CD4-positive, alpha-beta T cell (primary cell): ENCODE measurements around the gene TTLL13. TPM values are rescaled to one million over a fixed set of nuclear protein-coding genes. Genes with fewer than 3 reads are reported as not detected.

Experiments
- ATAC-seq: fragments of 200-7000 bp; cut with Tn5 transposase; one replicate; pipeline ENCODE4 v1.10.0; 2022; ENCODE audit warnings: mild to moderate bottlenecking; ENCODE audit not compliant: poor library complexity
- CTCF ChIA-PET: fragments of 350-600 bp; sonication (Branson Sonifier 250); formaldehyde crosslinking; loops from one replicate; lab custom pipeline; 2021; ENCODE audit warnings: antibody characterized with exemption, inconsistent platforms; lab: Charles Lee
- POLR2A ChIA-PET: fragments of 350-600 bp; sonication (Branson Sonifier 250); formaldehyde crosslinking; loops from one replicate; lab custom pipeline; 2021; ENCODE audit warnings: antibody characterized with exemption, inconsistent platforms; lab: Charles Lee
- DNase-seq, 14 experiments: peaks; one replicate each; pipeline ENCODE4 v3.0.0-alpha.2; 2013 to 2020; ENCODE audit warnings: mixed read lengths in 2 of 14
- H3K27ac ChIP-seq, 2 donors: one replicate each; pipeline versions ENCODE4 v1.5.1 to v1.7.0; 2013; ENCODE audit warnings: low read length in 2 of 2, low read depth in 1 of 2, mild to moderate bottlenecking in 1 of 2
- H3K27me3 ChIP-seq, 2 experiments: 1 replicate in 1 of 2; 2 replicates in 1 of 2; pipeline versions ENCODE4 v1.6.1 to v1.7.0; 2013; ENCODE audit warnings: low read length in 2 of 2, control low read depth in 1 of 2, mild to moderate bottlenecking in 1 of 2, moderate library complexity in 1 of 2; ENCODE audit not compliant: insufficient read depth in 2 of 2, control insufficient read depth in 1 of 2
- H3K36me3 ChIP-seq: one replicate; pipeline ENCODE4 v1.6.1; 2013; ENCODE audit warnings: low read length, control low read depth; ENCODE audit not compliant: insufficient read depth
- H3K4me1 ChIP-seq: one replicate; pipeline ENCODE4 v1.6.1; 2013; ENCODE audit warnings: low read length, control low read depth; ENCODE audit not compliant: insufficient read depth
- H3K4me3 ChIP-seq: one replicate; pipeline ENCODE4 v1.5.1; 2013; ENCODE audit warnings: mild to moderate bottlenecking, low read length, moderate library complexity
- H3K9me3 ChIP-seq, 2 experiments: 1 replicate in 1 of 2; 2 replicates in 1 of 2; pipeline versions ENCODE4 v1.6.1 to v1.7.0; 2013; ENCODE audit warnings: low read length in 2 of 2, mild to moderate bottlenecking in 2 of 2, control low read depth in 1 of 2, moderate library complexity in 1 of 2; ENCODE audit not compliant: control insufficient read depth in 1 of 2, insufficient read depth in 1 of 2
- H3K27ac Mint-ChIP-seq: one replicate; pipeline ENCODE4 v1.8.0; 2020; ENCODE audit warnings: mixed read lengths
- H3K27me3 Mint-ChIP-seq: one replicate; pipeline ENCODE4 v1.8.0; 2021; ENCODE audit warnings: mixed read lengths
- H3K36me3 Mint-ChIP-seq: one replicate; pipeline ENCODE4 v1.8.0; 2021; ENCODE audit warnings: low read depth, mixed read lengths
- H3K4me1 Mint-ChIP-seq: one replicate; pipeline ENCODE4 v1.8.0; 2021; ENCODE audit warnings: low read depth, mixed read lengths
- H3K4me3 Mint-ChIP-seq: one replicate; pipeline ENCODE4 v1.8.0; 2020; ENCODE audit warnings: mild to moderate bottlenecking, mixed read lengths
- H3K9me3 Mint-ChIP-seq: one replicate; pipeline ENCODE4 v1.8.0; 2020; ENCODE audit warnings: mixed read lengths
- intact Hi-C, 2 experiments: fragments of 100-400 bp; cut with DNase I in 1 of 2; cut with micrococcal nuclease in 1 of 2; formaldehyde crosslinking; loops; one replicate each; pipeline versions ENCODE4 v1.15.1 to v1.9.0; 2023 to 2025; cut with DNase I, micrococcal nuclease
- total RNA-seq, 174 experiments: library from RNA in 2 of 174; stranded (reverse) in 2 of 174; gene quantifications; one replicate each; pipeline ENCODE4 v1.2.3 and lab custom pipeline; 2021 to 2026
- TF ChIP-seq, protein P1 (sequence below): fragments of 200-600 bp; IDR thresholded peaks from one replicate; pipeline ENCODE4 v1.8.0; 2022; ENCODE audit warnings: antibody characterized with exemption, mild to moderate bottlenecking

Gene TTLL13
- total RNA-seq, 2 experiments from 2014 or later, result 0.63 to 1.8 TPM

DNA sequence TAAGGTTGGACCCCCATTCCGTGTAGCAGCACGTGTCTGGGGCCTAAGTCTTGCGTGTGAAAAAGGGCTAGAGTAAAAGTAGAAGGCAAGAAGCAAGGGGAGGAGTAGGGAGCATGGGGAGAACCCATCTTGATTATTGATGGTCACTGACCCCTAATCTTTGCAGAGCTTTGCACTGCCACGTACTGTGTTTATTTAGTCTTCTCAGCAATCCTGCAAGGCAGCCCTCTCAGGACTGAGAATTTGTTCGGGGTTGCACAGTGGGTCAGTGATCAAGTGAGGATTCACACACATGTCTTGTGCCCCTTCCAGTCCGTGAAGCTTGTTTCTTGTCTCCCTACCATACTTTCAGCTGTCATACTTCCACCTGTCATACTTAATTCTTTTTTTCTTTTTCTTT is 41.0 kb upstream of the TTLL13 start:
- no peak for ATAC-seq
- intact Hi-C loops, result no loop called here
- Mint-ChIP-seq H3K36me3 (peaks cover 6% of the 10 kb centered on the region), H3K9me3 (no peaks in the 10 kb centered on the region), H3K4me1 (peaks cover 24% of the 10 kb centered on the region), H3K27ac (no peak overlapping the region), H3K4me3 (no peak overlapping the region), H3K27me3 (no peaks in the 10 kb centered on the region)
- ChIA-PET CTCF (no interaction called here), POLR2A (no interaction called here)
- DNase-seq, result no peak
- Histone ChIP-seq H3K4me1 (peaks cover 25% of the 10 kb centered on the region), H3K4me3 (no peak overlapping the region), H3K27me3 (no peaks in the 10 kb centered on the region), H3K36me3 (peaks cover 12% of the 10 kb centered on the region), H3K27ac (no peak overlapping the region), H3K9me3 (no peaks in the 10 kb centered on the region)
- TF ChIP-seq, protein P1, sequence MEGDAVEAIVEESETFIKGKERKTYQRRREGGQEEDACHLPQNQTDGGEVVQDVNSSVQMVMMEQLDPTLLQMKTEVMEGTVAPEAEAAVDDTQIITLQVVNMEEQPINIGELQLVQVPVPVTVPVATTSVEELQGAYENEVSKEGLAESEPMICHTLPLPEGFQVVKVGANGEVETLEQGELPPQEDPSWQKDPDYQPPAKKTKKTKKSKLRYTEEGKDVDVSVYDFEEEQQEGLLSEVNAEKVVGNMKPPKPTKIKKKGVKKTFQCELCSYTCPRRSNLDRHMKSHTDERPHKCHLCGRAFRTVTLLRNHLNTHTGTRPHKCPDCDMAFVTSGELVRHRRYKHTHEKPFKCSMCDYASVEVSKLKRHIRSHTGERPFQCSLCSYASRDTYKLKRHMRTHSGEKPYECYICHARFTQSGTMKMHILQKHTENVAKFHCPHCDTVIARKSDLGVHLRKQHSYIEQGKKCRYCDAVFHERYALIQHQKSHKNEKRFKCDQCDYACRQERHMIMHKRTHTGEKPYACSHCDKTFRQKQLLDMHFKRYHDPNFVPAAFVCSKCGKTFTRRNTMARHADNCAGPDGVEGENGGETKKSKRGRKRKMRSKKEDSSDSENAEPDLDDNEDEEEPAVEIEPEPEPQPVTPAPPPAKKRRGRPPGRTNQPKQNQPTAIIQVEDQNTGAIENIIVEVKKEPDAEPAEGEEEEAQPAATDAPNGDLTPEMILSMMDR, result no peak

DNA sequence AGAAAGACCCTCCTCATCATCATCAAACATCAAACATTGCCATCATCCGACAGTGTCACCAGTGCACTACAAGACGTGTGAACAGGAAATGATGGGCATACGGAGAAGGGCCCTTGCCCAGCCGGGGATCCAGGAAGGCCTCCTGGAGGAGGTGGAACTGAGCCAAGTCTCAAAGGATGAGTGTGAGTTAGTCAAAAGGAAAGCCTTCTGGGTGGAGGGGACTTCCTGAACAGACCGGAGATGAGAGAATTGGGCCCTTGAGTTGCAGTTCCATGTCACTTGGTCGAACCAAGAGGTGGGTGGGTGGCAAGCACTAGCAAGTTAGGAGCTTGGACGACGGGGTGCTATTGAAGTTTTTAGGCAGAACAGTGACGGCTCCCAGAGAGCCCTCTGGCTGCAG is 39.8 kb upstream of the TTLL13 start:
- H3K4me1 ChIP-seq, result peaks cover 23% of the 10 kb centered on the region
- peaks cover 19% of the 10 kb centered on the region for H3K4me1 Mint-ChIP-seq
- no peak overlapping the region for H3K4me3 Mint-ChIP-seq
- H3K9me3 Mint-ChIP-seq, result no peaks in the 10 kb centered on the region
- ChIA-PET POLR2A (no interaction called here), CTCF (no interaction called here)
- TF ChIP-seq, protein P1, result no peak
- intact Hi-C loops, result no loop called here
- DNase-seq, result no peak
- peaks cover 6% of the 10 kb centered on the region for H3K36me3 Mint-ChIP-seq
- ATAC-seq, result no peak
- no peaks in the 10 kb centered on the region for H3K27me3 Mint-ChIP-seq
- H3K4me3 ChIP-seq, result no peak overlapping the region
- peaks cover 12% of the 10 kb centered on the region for H3K36me3 ChIP-seq
- no peak overlapping the region for H3K27ac Mint-ChIP-seq
- no peaks in the 10 kb centered on the region for H3K27me3 ChIP-seq
- no peak overlapping the region for H3K27ac ChIP-seq
- H3K9me3 ChIP-seq, result no peaks in the 10 kb centered on the region

DNA sequence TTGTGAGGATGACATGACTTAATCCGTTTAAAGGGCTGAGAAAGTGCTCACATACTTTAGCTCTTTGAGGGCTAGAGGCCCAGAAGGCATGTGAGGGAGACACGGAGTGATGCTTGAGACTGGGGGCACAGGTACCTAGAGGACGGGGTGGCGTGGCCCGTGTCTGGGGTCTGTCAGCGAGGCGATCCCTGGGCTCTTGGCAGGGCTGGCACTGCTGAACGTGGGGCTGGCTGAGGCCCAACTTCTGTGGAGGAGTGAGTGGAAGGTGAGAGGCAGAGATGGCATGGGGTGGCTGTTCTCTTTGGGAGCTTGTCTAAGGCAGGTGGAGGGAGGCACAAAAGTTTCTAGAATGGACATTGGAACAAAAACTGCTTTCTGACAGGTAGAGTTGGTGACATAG is 38.8 kb upstream of the TTLL13 start:
- ATAC-seq (no peak), DNase-seq (no peak)
- POLR2A ChIA-PET, result no interaction called here
- H3K36me3 Mint-ChIP-seq, result peaks cover 6% of the 10 kb centered on the region
- H3K4me3 ChIP-seq, result no peak overlapping the region
- H3K36me3 ChIP-seq, result peaks cover 12% of the 10 kb centered on the region
- H3K4me1 ChIP-seq, result peaks cover 23% of the 10 kb centered on the region
- intact Hi-C loops, result no loop called here
- H3K27ac ChIP-seq, result no peak overlapping the region
- no peak overlapping the region for H3K4me3 Mint-ChIP-seq
- no peaks in the 10 kb centered on the region for H3K9me3 Mint-ChIP-seq
- TF ChIP-seq, protein P1, result no peak
- H3K27me3 Mint-ChIP-seq, result no peaks in the 10 kb centered on the region
- H3K4me1 Mint-ChIP-seq, result peaks cover 19% of the 10 kb centered on the region
- no peak overlapping the region for H3K27ac Mint-ChIP-seq
- no peaks in the 10 kb centered on the region for H3K27me3 ChIP-seq
- CTCF ChIA-PET, result no interaction called here
- no peaks in the 10 kb centered on the region for H3K9me3 ChIP-seq
